ENCODE measurements around the gene GLUD1. TPM values are rescaled to one million over a fixed set of nuclear protein-coding genes. Genes with fewer than 3 reads are reported as not detected.
"Not testable (repeated sequence)": the region's sequence is repeated elsewhere in the genome, so short reads cannot be mapped to it uniquely, and the experiment has no call there.

The GLUD1 gene
- total RNA-seq, 2 experiments from 2014 or later, result 98.5 to 109 TPM

GRCh38 chr10:87036623-87037022 lies 58.0 kb downstream of the GLUD1 start:
- DNase-seq (ENCODE audit: low spot score), result no peak
- Histone ChIP-seq H3K4me2 (ENCODE audit: low read length) (no peak overlapping the region), H3K4me3 (ENCODE audit: low read depth, low read length, poor library complexity, severe bottlenecking) (no peak overlapping the region), H3K9me2 (ENCODE audit: insufficient read depth, low read length) (no peaks in the 10 kb centered on the region), H3K79me2 (ENCODE audit: insufficient read depth, low read depth, low read length) (no peaks in the 10 kb centered on the region), H2AFZ (ENCODE audit: low read length) (no peak overlapping the region), H3K4me1 (ENCODE audit: insufficient read depth, low read length, poor library complexity, severe bottlenecking) (no peaks in the 10 kb centered on the region), H3K9me3 (ENCODE audit: low read length) (no peaks in the 10 kb centered on the region), H3K36me3 (ENCODE audit: insufficient read depth, low read length) (no peaks in the 10 kb centered on the region), H4K20me1 (ENCODE audit: insufficient read depth, low read length) (no peaks in the 10 kb centered on the region), H3K27ac (ENCODE audit: low read depth, low read length, poor library complexity, severe bottlenecking) (no peak overlapping the region)
- intact Hi-C loops (cut with micrococcal nuclease; ENCODE audit: unreplicated experiment), result no loop called here
- POLR2A ChIA-PET, result interaction anchor here (0.9 kb wide), 1 partner anchor 10 kb away, joined by 3 read pairs; no protein-coding TSS in a partner anchor
- CTCF ChIA-PET (ENCODE audit: unreplicated experiment), result no interaction called here
- TF ChIP-seq CTCF (conservative IDR thresholded peaks at IDR 0.05; ENCODE audit: low read length) (no peak), EZH2phosphoT487 (IDR thresholded peaks at IDR 0.05; ENCODE audit: borderline replicate concordance, low read depth, low read length) (no peak)
- BruUV-seq (replicated peaks), result no TSS peak

GRCh38 chr10:87030912-87031635 lies 63.6 kb downstream of the GLUD1 start:
- Histone ChIP-seq H3K4me1 (ENCODE audit: insufficient read depth, low read length, poor library complexity, severe bottlenecking) (no peaks in the 10 kb centered on the region), H4K20me1 (ENCODE audit: insufficient read depth, low read length) (no peaks in the 10 kb centered on the region), H2AFZ (ENCODE audit: low read length) (no peak overlapping the region), H3K4me3 (ENCODE audit: low read depth, low read length, poor library complexity, severe bottlenecking) (no peak overlapping the region), H3K9me2 (ENCODE audit: insufficient read depth, low read length) (no peaks in the 10 kb centered on the region), H3K36me3 (ENCODE audit: insufficient read depth, low read length) (no peaks in the 10 kb centered on the region), H3K79me2 (ENCODE audit: insufficient read depth, low read depth, low read length) (no peaks in the 10 kb centered on the region), H3K4me2 (ENCODE audit: low read length) (no peak overlapping the region), H3K9me3 (ENCODE audit: low read length) (no peaks in the 10 kb centered on the region), H3K27ac (ENCODE audit: low read depth, low read length, poor library complexity, severe bottlenecking) (no peak overlapping the region)
- TF ChIP-seq CTCF (conservative IDR thresholded peaks at IDR 0.05; ENCODE audit: low read length) (no peak), EZH2phosphoT487 (IDR thresholded peaks at IDR 0.05; ENCODE audit: borderline replicate concordance, low read depth, low read length) (no peak)
- intact Hi-C loops (cut with micrococcal nuclease; ENCODE audit: unreplicated experiment), result no loop called here
- no TSS peak for BruUV-seq (replicated peaks)
- no peak for DNase-seq (ENCODE audit: low spot score)
- POLR2A ChIA-PET, result no interaction called here
- CTCF ChIA-PET (ENCODE audit: unreplicated experiment), result interaction anchor here (0.6 kb wide), 1 partner anchor 24 kb away, joined by 3 read pairs; no protein-coding TSS in a partner anchor

GRCh38 chr10:87030419-87030818 lies 64.2 kb downstream of the GLUD1 start:
- H3K79me2 ChIP-seq (ENCODE audit: insufficient read depth, low read depth, low read length); H4K20me1 ChIP-seq (ENCODE audit: insufficient read depth, low read length); H3K4me2 ChIP-seq (ENCODE audit: low read length); CTCF ChIA-PET (ENCODE audit: unreplicated experiment); BruUV-seq (replicated peaks); H3K9me2 ChIP-seq (ENCODE audit: insufficient read depth, low read length); H2AFZ ChIP-seq (ENCODE audit: low read length); H3K9me3 ChIP-seq (ENCODE audit: low read length); H3K4me1 ChIP-seq (ENCODE audit: insufficient read depth, low read length, poor library complexity, severe bottlenecking); DNase-seq (ENCODE audit: low spot score); H3K4me3 ChIP-seq (ENCODE audit: low read depth, low read length, poor library complexity, severe bottlenecking); H3K27ac ChIP-seq (ENCODE audit: low read depth, low read length, poor library complexity, severe bottlenecking); POLR2A ChIA-PET; intact Hi-C loops (cut with micrococcal nuclease; ENCODE audit: unreplicated experiment); H3K36me3 ChIP-seq (ENCODE audit: insufficient read depth, low read length): not testable (repeated sequence)

- H3K4me3 ChIP-seq (ENCODE audit: low read depth, low read length, poor library complexity, severe bottlenecking); H3K36me3 ChIP-seq (ENCODE audit: insufficient read depth, low read length); intact Hi-C loops (cut with micrococcal nuclease; ENCODE audit: unreplicated experiment); H3K79me2 ChIP-seq (ENCODE audit: insufficient read depth, low read depth, low read length); H3K9me2 ChIP-seq (ENCODE audit: insufficient read depth, low read length); H4K20me1 ChIP-seq (ENCODE audit: insufficient read depth, low read length); H3K27ac ChIP-seq (ENCODE audit: low read depth, low read length, poor library complexity, severe bottlenecking); H3K4me1 ChIP-seq (ENCODE audit: insufficient read depth, low read length, poor library complexity, severe bottlenecking); H2AFZ ChIP-seq (ENCODE audit: low read length); DNase-seq (ENCODE audit: low spot score); BruUV-seq (replicated peaks); H3K4me2 ChIP-seq (ENCODE audit: low read length); CTCF ChIA-PET (ENCODE audit: unreplicated experiment); H3K9me3 ChIP-seq (ENCODE audit: low read length): not testable (repeated sequence)
- POLR2A ChIA-PET, result interaction anchor here (0.7 to 1.0 kb wide), 2 partner anchors 10 to 92 kb away, joined by 3 read pairs; no protein-coding TSS in a partner anchor
Measured at GRCh38 chr10:87026747-87027508, 67.7 kb downstream of the GLUD1 start.
